SU-DHL-6 (cell line): ENCODE measurements around the gene NLGN1.

Experiments used
- H2AFZ ChIP-seq: fragments of 200-600 bp; sonication (generic); 2 replicates; pipeline ENCODE4 v1.6.1; 2014; ENCODE audit warnings: low read depth, mild to moderate bottlenecking, moderate library complexity, mixed read lengths, antibody characterized with exemption, low read length; ENCODE audit not compliant: severe bottlenecking
- H3F3A ChIP-seq: fragments of 200-600 bp; shearing (Covaris generic); 2 replicates; pipeline ENCODE4 v1.6.0; 2016; ENCODE audit warnings: antibody characterized with exemption, mild to moderate bottlenecking; ENCODE audit not compliant: insufficient read depth
- H3K27ac ChIP-seq: fragments of 200-600 bp; sonication (generic); 2 replicates; pipeline ENCODE4 v1.5.1; 2016; ENCODE audit warnings: low read depth, mild to moderate bottlenecking, low read length, moderate library complexity, mixed read lengths
- H3K27me3 ChIP-seq: fragments of 200-600 bp; sonication (generic), shearing (Covaris generic); 2 replicates; pipeline ENCODE4 v1.6.0; 2014; ENCODE audit warnings: mild to moderate bottlenecking, low read length
- H3K36me3 ChIP-seq: fragments of 200-600 bp; sonication (generic); 2 replicates; pipeline ENCODE4 v1.6.1; 2014; ENCODE audit warnings: mild to moderate bottlenecking, low read length, mixed read lengths
- H3K4me2 ChIP-seq: fragments of 300-600, 200-600 bp; shearing (Covaris generic), sonication (generic); 2 replicates; pipeline ENCODE4 v1.6.0; 2014; ENCODE audit warnings: low read length, low read depth, mild to moderate bottlenecking; ENCODE audit not compliant: poor library complexity, severe bottlenecking
- H3K4me3 ChIP-seq: fragments of 200-600 bp; sonication (generic); 2 replicates; pipeline ENCODE4 v1.5.1; 2014; ENCODE audit warnings: antibody characterized with exemption, low read length, mild to moderate bottlenecking, mixed read lengths; ENCODE audit not compliant: insufficient read depth, poor library complexity, severe bottlenecking
- H3K79me2 ChIP-seq: fragments of 200-600 bp; sonication (generic); 2 replicates; pipeline ENCODE4 v1.6.1; 2014; ENCODE audit warnings: mild to moderate bottlenecking, low read length, moderate library complexity; ENCODE audit not compliant: insufficient read depth
- H3K9ac ChIP-seq: fragments of 200-600 bp; sonication (generic); 2 replicates; pipeline ENCODE4 v1.7.0; 2014; ENCODE audit warnings: mild to moderate bottlenecking, low read length
- H3K9me2 ChIP-seq: fragments of 200-600 bp; sonication (generic); replicated peaks from 2 replicates; pipeline ENCODE4 v1.6.1; 2014; ENCODE audit warnings: low read length; ENCODE audit not compliant: insufficient read depth
- H3K9me3 ChIP-seq: fragments of 200-600 bp; sonication (generic); 2 replicates; pipeline ENCODE4 v1.6.1; 2014; ENCODE audit warnings: low read length, mixed read lengths; ENCODE audit not compliant: insufficient read depth
- H4K20me1 ChIP-seq: fragments of 200-600 bp; sonication (generic); 2 replicates; pipeline ENCODE4 v1.6.1; 2014; ENCODE audit warnings: low read depth, mild to moderate bottlenecking, antibody characterized with exemption, low read length, moderate library complexity, mixed read lengths
- EZH2phosphoT487 ChIP-seq: fragments of 200-600 bp; sonication (generic), shearing (Covaris generic); conservative IDR thresholded peaks from 2 replicates; pipeline ENCODE4 v1.6.1; 2018; ENCODE audit warnings: mild to moderate bottlenecking, antibody characterized with exemption, low read length, moderate library complexity, mixed read lengths
- TF ChIP-seq, protein P1 (sequence below): fragments of 200-600 bp; sonication (generic); IDR thresholded peaks from one replicate; pipeline ENCODE4 v1.5.1; 2017; ENCODE audit warnings: antibody characterized with exemption, mild to moderate bottlenecking, low read length, moderate library complexity; ENCODE audit not compliant: insufficient read depth, poor library complexity, severe bottlenecking

NLGN1 gene

DNA sequence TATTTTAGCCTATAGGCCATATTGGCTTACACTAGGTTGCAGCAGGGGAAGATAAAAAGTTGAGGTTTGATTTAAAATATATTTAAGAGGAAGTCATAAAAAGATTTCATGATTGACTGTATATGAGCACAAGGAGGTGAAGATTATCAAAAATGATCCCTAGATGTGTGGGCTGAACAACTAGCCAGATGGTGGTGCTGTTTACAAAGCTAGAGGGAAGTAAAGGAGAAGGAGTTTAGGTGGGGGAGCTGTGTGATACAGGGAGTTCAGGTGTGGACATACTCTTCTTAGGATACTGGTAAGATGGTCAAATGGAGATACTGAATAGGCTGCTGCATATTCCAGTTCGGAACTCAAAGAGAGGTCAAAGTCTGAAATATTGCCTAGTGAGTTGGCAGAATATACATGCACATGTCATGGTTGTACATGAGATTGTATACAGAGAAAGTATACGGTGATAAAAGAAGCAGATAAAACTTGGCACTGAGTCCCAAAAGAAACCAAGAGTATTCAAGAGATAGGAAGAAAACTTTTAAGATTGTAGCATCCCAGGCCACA, 727.8 kb downstream of the NLGN1 start:
- TF ChIP-seq EZH2phosphoT487, result no peak
- TF ChIP-seq, protein P1, sequence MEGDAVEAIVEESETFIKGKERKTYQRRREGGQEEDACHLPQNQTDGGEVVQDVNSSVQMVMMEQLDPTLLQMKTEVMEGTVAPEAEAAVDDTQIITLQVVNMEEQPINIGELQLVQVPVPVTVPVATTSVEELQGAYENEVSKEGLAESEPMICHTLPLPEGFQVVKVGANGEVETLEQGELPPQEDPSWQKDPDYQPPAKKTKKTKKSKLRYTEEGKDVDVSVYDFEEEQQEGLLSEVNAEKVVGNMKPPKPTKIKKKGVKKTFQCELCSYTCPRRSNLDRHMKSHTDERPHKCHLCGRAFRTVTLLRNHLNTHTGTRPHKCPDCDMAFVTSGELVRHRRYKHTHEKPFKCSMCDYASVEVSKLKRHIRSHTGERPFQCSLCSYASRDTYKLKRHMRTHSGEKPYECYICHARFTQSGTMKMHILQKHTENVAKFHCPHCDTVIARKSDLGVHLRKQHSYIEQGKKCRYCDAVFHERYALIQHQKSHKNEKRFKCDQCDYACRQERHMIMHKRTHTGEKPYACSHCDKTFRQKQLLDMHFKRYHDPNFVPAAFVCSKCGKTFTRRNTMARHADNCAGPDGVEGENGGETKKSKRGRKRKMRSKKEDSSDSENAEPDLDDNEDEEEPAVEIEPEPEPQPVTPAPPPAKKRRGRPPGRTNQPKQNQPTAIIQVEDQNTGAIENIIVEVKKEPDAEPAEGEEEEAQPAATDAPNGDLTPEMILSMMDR, result no peak
- no peak overlapping the region for H2AFZ ChIP-seq
- no peaks in the 10 kb centered on the region for H3K79me2 ChIP-seq
- no peak overlapping the region for H3K4me3 ChIP-seq
- H3K36me3 ChIP-seq, result no peaks in the 10 kb centered on the region
- H3K4me2 ChIP-seq, result no peak overlapping the region
- H3F3A ChIP-seq, result no peaks in the 10 kb centered on the region
- H4K20me1 ChIP-seq, result no peaks in the 10 kb centered on the region
- no peaks in the 10 kb centered on the region for H3K9me3 ChIP-seq
- no peak overlapping the region for H3K27ac ChIP-seq
- no peak overlapping the region for H3K9ac ChIP-seq
- no peaks in the 10 kb centered on the region for H3K27me3 ChIP-seq
- H3K9me2 ChIP-seq, result no peaks in the 10 kb centered on the region

GRCh38 chr3:174126990-174127758, 729.6 kb downstream of the NLGN1 start:
- Histone ChIP-seq H3K4me2 (no peak overlapping the region), H3K27me3 (no peaks in the 10 kb centered on the region), H3F3A (no peaks in the 10 kb centered on the region), H3K9ac (no peak overlapping the region), H3K27ac (no peak overlapping the region), H4K20me1 (no peaks in the 10 kb centered on the region), H3K79me2 (no peaks in the 10 kb centered on the region), H3K9me2 (no peaks in the 10 kb centered on the region), H3K36me3 (no peaks in the 10 kb centered on the region), H2AFZ (no peak overlapping the region), H3K4me3 (no peak overlapping the region), H3K9me3 (no peaks in the 10 kb centered on the region)
- TF ChIP-seq EZH2phosphoT487, result no peak
- TF ChIP-seq, protein P1, result no peak

GRCh38 chr3:174132006-174132405, 734.5 kb downstream of the NLGN1 start:
- Histone ChIP-seq H3K27ac (no peak overlapping the region), H3F3A (no peaks in the 10 kb centered on the region), H3K9ac (no peak overlapping the region), H3K9me2 (no peaks in the 10 kb centered on the region), H3K79me2 (no peaks in the 10 kb centered on the region), H3K4me3 (no peak overlapping the region), H3K4me2 (no peak overlapping the region), H3K9me3 (no peaks in the 10 kb centered on the region), H4K20me1 (no peaks in the 10 kb centered on the region), H3K27me3 (no peaks in the 10 kb centered on the region), H3K36me3 (no peaks in the 10 kb centered on the region), H2AFZ (no peak overlapping the region)
- TF ChIP-seq, protein P1, result no peak
- TF ChIP-seq EZH2phosphoT487, result no peak
